HG03159 (cell line): ENCODE measurements around the gene IRF2BP1.

Experiments used
- ATAC-seq: cut with Tn5 transposase; IDR thresholded peaks from one replicate; pipeline ENCODE4 v1.9.1; 2021; ENCODE audit warnings: mild to moderate bottlenecking, moderate library complexity; ENCODE audit not compliant: unreplicated experiment

The IRF2BP1 gene

DNA sequence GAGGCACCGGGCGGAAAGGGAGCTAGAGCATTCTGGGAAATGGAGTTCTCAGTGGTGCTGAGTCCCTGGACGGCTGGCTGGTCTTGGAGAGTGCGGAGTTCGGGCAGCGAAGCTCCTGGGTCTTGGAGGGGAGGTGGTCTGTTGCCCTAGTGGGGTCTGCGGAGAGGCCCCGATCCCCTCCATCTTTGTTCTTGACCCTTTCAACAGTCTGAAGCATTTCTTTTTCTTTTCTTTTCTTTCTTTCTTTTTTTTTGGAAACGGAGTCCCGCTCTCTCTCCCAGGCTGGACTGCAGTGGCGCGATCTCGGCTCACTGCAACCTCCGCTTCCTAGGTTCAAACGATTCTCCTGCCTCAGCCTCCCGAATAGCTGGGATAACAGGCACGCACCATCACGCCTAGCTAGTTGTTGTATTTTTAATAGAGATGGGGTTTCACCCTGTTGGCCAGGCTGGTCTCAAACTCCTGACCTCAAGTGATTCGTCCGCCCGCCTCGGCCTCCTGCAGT, 22.6 kb downstream of the IRF2BP1 start:
- ATAC-seq = no peak

DNA sequence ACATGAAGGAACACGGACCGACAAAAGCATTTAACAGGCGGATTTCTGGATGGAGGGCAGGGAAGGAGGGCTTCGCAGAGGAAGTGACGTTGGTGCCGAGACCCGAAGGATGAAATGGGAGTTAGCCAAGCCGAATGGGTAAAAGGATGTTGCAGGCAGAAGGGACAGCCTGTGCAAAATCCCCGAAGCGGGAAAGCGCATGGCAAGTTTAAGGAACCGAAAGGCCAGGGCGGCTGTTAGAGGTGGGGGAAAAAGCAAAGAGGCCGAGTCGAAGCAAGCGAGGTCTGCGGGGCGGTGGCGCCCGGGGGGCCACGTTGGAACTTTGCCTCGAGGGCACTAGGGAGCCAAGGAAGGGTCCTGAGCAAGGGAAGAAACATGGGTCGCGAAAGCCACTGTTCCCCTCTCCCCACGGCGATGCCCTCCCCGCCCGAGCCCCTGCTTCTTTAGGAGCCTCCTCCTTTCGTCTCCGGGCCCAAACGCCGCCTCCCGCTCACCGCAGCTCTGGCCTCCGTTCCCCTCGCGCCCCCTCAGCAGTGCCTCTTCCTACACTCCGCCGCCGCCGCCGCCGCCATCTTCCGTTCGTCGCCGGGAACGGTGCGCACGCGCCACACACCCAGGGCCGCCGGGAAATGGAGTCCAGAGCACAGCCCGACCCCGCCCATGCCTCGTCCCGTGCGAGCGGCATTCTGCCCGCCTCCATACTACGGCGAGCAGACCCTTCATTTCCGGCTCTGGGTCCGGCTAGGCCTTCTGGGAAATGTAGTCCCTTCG, 23.2 kb downstream of the IRF2BP1 start, which contains the start of gene SYMPK:
TSS of gene SYMPK (minus strand) at position 584 of the 771 bp plus-strand sequence. CDS start 8,652 bp downstream, outside the sequence.
- peak; percentile 93 for ATAC-seq

- ATAC-seq = peak; percentile 7
These were observed 23.7 kb downstream of the IRF2BP1 start for GRCh38 chr19:45862271-45862563.

GRCh38 chr19:45860359-45861259, 25.3 kb downstream of the IRF2BP1 start:
- no peak for ATAC-seq

GRCh38 chr19:45854167-45854778, 31.7 kb downstream of the IRF2BP1 start:
- no peak for ATAC-seq

DNA sequence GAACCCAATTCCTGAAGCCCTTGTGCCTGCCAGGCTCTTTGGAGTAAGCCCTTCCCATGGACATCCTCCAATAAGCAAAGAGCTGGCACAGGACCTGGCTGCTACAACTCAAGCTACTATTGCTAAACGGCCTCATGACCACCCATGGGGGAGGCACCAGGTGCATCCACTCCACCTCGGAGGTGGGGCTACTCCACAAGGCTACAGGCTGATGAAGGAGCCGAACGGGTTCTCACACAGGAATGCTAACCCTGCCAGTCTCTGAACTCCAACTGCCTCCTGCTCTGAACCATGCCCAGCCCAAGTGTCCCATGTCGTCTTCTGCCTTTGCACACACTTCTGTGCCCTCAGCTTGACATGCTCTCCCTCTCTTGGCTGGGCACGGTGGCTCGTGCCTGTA, 33.0 kb downstream of the IRF2BP1 start:
- no peak for ATAC-seq

GRCh38 chr19:45852145-45852750, 33.7 kb downstream of the IRF2BP1 start:
- ATAC-seq = no peak

- ATAC-seq = no peak
These were observed 37.0 kb downstream of the IRF2BP1 start for GRCh38 chr19:45848922-45849321.

DNA sequence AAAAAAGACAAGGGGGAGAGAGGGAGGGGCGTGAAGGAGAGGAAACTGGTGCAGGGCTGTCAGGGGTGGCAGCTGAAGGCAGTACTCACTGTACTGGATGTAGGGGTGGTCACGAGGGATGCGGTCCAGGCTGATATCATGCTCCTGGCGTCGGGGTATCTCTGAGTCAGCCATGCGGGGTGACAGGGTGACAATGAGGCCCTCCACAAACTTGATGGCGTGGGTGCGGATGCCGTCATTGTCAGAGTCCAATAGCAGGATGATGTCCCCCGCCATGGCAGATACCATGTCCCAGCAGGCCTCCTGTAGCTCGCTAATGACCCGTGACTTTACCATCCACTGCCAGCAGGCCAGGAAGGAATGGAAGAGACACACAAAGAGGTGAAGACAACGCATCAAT, 38.3 kb downstream of the IRF2BP1 start:
- ATAC-seq = no peak

DNA sequence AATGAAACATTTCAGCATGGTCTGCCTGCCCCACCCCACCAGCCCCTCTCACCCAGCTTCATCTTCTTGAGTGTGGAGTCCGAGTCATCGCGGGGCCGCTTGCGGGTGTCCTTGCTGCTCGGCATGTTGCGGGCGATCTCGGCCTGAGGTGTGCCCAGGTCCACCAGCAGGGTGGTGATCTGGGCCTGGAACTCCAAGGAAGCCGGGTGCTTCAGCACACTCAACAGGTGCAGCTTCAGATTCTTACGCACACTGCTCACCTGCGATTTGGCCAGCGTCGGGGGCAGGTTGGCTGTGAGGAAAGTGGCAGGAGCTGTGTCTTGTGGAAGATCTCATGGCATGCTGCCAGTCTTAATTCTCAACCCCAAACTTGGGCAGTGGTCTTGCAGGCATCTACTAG, 43.7 kb downstream of the IRF2BP1 start:
- no peak for ATAC-seq

DNA sequence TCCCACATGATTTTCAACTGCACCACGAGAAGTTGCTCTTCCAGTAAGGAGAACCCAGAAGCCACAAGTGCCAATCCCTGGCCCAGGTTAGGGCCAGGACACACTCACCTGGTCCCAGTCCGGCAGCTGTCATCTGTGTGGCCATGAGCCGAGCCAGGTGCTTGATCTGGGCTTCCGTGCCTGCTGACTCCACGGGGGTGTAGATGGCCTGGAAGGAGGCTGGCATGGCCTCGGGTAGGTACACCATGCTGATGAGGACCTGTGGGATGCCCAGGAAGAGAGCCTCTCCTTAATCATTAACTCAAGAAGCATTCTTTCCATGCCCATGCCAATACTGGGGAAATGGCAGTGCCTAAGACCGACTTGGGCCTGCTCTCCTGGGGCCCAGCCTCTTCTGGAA, 51.0 kb downstream of the IRF2BP1 start:
- ATAC-seq = no peak
